Left colon (tissue), 2 donors: Measurements from ENCODE around the gene TAMALIN. TPM values are rescaled to one million over a fixed set of nuclear protein-coding genes. Genes with fewer than 3 reads are reported as not detected.

ENCODE experiments used
- ATAC-seq: fragments of 200-7000 bp; cut with Tn5 transposase; one replicate; pipeline ENCODE4 v1.9.1; 2020; ENCODE audit warnings: mild to moderate bottlenecking, moderate library complexity
- DNase-seq, 2 donors: peaks; one replicate each; pipeline ENCODE4 v3.0.0-alpha.2; 2020
- intact Hi-C, 2 donors: fragments of 100-400 bp; cut with DNase I in 1 of 2; cut with micrococcal nuclease in 1 of 2; formaldehyde crosslinking; loops; one replicate each; pipeline versions ENCODE4 v1.11.2 to v1.14.0; 2022; cut with DNase I, micrococcal nuclease
- total RNA-seq, 2 donors: library from RNA; stranded (reverse); fragmentation: NEBNext Ultra II Directional; extraction: Animal tissue kit (Norgen Biotek cat#: 25700); gene quantifications; one replicate each; pipeline ENCODE4 v1.2.1, GENCODE V29; 2021
- donor health status: DM: no; HTN: no; CAD: no.
- donor health status: DM: yes; HTN: yes; CAD: no.

The TAMALIN gene
- total RNA-seq, 2 donors from 2014 or later: 9.0 to 10.7 TPM

DNA sequence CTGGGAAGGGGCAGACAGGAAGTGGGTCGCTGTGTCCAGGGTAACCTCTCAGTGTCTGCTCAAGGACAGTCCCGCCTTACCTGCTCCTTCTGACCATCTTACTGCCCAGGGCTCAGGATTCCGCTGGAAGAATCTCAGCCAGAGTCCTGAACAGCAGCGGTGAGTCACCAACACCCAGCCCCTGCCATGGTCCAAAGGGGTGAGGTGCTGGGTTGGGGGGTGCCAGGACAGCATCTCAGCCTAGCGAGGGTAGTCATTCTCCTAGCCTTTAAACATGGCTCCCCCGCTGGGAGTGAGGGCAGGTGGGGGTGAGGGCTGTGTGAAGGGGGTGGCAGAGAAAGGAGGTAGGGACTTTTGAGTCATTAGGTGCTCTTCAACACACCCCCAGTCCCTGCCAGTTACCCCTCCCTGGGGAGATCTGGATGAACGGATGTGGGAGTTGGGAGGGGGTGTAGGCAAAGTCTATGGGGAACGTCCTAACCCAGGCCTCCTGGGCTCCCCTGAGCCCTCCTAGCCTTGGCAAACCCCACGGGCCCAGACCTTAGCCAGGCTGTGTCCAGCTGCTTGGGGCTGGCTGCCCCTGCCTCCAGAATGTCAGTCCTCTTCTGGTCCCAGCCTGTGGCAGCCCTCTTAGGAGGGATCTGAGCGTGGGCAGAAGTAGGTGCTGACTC lies 2.5 kb downstream of the TAMALIN start:
- no peak for ATAC-seq
- DNase-seq: no peak
- intact Hi-C loops: no loop called here

DNA sequence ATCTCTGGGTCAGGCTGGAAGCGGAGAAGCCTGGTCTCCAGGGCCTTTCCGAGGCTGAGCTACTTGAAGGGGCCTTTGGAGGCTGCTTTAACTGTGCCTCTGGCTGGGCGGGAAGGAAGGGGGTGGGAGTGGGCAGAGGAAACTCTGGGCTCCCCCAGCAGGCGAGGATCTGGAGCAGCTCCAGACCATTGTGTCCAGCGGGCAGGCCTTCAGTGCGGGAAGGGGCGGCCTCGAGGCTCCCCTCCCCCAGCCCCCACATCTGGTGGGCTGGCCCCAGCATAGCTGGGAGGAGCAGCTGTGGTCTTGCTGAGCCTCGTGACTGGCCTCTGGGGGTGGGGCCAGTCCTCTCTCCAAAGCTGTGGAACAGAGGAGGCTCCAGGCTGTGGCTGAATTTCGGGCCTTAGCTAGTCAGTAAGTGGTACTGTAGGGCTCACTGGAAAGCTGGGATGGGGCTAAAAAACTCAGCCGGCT lies 3.4 kb downstream of the TAMALIN start:
- intact Hi-C loops: no loop called here
- DNase-seq (peak; percentile 48 to 64), ATAC-seq (no peak)

DNA sequence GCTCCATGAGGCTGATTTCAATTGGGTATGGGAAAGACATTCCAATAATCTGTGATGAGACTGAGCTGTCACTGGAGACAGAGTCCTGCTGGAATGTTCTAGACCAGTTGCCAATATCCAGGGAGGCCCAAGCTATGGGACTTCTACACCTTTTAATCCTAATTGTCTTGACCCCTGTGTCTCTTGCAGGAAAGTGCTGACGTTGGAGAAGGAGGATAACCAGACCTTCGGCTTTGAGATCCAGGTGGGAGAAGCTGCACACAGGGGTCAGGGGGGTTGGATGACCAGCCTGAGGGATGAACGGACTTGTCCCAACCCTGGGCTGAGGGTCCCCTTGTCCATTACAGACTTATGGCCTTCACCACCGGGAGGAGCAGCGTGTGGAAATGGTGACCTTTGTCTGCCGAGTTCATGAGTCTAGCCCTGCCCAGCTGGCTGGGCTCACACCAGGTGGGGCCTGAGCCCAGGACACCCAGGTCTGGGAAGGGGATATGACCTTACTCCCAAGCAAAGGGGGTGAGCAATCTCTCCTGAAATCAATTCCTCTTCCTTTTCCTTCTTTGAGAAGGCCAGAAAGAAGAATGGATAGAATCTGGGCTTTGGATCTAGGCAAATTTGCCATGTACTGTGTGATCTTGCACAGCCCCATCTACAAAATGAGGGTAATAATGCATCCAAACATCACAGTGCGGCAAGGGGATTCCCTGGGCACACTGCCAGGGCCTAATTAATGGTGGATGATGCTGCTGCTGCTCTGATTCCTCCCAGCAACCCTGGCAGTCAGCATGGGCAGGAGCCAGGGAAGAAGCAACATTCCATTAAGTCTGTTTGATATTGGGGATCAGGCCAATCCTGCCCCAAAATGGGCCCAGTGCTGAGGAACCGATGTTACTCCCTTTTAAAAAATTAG lies 4.2 kb downstream of the TAMALIN start:
- ATAC-seq (no peak), DNase-seq (no peak)
- intact Hi-C loops: no loop called here

DNA sequence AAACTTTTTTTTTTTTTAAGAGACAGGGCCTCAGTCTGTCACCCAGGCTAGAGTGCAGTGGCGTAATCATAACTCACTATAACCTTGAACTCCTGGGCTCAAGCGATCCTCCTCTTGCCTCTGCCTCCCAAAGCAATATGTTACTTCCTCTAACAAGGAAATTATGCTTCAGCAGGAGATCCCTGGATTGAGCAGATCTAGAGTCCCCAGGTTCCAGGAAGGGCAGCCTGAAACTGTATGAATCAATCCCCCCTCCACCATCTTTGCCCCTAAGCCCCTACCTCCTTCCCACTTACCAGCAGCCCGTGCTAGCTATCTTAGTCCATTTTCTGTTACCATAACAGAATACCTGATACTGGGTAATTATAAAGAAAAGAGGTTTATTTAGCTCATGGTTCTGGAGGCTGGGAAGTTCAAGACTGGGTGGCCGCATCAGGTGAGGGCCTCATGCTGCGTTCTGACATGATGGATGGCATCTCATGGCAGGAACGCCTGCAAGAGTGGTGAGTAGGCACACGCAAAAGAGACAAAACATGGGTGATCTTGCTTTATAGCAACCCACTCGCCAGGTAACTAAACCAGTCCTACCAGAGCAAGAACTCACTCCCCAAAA lies 5.0 kb downstream of the TAMALIN start:
- DNase-seq (no peak), ATAC-seq (no peak)
- intact Hi-C loops: no loop called here

DNA sequence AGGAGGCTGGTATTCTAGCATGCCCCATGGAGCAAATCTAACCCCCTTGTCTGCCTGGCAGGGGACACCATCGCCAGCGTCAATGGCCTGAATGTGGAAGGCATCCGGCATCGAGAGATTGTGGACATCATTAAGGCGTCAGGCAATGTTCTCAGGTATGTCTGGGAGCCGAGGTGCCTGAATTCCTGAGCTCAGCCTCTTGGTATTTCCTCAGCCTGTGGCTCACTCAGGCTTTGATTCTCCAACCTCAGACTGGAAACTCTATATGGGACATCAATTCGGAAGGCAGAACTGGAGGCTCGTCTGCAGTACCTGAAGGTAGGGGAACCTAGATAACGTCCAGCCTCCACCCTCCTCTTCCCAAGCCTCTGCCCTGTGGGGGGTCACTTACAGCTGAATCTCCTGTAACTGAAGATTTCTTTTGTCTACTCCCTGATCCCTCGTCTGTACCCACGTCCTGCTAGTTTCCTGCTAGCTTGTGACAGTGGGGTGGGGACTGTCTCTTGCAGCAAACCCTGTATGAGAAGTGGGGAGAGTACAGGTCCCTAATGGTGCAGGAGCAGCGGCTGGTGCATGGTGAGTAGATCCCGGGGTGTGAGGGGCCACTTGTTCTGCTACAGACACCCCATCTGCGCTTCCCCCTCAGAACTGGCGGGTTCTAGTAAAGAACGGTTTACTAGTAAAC lies 7.0 kb downstream of the TAMALIN start:
- DNase-seq: no peak
- intact Hi-C loops: no loop called here
- ATAC-seq: no peak

DNA sequence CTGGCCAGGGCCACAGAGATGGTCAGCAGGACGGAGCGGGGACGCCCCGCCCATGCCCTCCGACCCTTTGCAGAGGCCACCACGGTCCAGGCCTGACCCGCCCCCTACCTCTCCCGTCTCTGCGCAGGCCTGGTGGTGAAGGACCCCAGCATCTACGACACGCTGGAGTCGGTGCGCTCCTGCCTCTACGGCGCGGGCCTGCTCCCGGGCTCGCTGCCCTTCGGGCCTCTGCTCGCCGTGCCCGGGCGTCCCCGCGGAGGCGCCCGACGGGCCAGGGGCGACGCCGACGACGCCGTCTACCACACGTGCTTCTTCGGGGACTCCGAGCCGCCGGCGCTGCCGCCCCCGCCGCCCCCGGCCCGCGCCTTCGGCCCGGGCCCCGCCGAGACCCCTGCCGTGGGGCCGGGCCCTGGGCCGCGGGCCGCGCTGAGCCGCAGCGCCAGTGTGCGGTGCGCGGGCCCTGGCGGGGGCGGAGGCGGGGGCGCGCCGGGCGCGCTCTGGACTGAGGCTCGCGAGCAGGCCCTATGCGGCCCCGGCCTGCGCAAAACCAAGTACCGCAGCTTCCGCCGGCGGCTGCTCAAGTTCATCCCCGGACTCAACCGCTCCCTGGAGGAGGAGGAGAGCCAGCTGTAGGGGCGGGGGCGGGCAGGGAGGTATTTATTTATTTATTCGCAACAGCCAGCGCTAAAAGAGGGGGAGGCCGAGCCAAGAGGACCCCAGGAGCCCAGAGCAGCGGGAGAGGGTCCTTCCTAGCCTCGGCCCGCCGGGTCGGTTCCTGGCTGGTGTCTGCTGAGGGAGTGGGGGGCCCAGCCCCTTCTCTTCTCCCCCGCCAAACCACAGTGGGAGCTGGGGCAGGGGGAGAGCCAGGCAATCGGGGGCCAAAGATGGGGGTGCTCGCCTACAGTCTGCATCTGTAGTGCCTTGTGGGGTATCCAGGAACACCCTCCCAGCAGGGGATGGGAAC lies 8.1 kb downstream of the TAMALIN start:
- DNase-seq: no peak

DNA sequence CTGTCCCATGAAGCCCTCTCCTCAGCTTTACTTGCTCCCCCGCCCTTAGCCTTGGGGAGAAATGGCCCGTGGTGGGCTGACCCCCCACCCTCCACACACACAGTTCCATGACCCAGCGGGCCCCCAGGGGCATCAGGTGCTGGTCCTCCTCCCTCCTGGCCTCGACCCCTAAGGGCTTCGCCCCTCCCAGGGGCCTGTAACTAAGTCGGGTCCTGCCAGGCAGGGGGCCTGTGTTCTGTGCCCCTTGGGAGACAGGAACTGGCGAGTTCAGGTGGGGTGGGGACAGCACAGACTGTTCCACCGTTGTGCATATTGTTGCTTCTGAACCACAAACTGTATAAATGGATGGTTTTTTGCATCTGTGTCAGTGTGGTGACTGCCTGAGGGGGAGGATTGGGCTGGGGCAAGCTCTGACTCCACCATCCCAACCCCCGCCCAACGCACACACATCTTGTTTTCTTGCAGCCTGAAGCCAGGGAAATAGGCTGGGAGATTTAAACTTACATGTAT lies 8.8 kb downstream of the TAMALIN start:
- intact Hi-C loops: no loop called here
- ATAC-seq (no peak), DNase-seq (no peak)

More for the DNA sequence above, 8.1 kb downstream of the TAMALIN start:
- peak; percentile 44 for ATAC-seq
- intact Hi-C loops: no loop called here

DNA sequence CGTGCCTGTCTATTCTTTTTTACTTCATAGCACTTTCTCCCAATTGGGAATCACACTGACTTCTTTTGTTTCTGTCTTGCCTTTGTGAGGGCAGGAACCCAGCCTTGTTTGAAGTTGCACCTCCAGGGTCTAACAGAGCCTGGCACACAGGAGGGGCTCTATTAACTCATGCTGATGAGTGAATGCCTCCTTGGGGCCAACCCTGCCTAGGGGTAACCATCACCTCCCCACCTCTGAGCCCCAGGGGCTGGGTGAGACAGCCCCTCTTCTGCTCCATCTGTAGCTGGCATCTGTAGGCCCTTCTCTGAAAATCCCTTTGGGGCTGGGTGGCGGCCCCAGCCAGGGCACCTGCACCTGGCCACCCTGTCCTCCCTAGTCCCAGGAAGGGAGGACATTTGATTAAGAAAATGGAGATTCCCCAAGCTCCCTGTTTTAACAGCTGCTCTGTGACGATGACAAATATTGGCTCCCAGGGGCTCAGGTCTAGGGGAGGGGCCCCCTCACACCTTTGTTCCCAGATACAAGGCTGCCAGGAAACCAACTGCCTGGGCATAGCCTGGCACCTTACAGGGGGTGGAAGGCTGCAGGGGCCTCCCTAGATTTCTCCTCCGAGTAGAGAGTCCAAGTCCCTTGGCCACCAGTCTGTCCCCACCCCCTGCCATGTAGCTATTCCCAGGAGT lies 11.8 kb downstream of the TAMALIN start:
- ATAC-seq (no peak), DNase-seq (no peak)
- intact Hi-C loops: no loop called here

DNA sequence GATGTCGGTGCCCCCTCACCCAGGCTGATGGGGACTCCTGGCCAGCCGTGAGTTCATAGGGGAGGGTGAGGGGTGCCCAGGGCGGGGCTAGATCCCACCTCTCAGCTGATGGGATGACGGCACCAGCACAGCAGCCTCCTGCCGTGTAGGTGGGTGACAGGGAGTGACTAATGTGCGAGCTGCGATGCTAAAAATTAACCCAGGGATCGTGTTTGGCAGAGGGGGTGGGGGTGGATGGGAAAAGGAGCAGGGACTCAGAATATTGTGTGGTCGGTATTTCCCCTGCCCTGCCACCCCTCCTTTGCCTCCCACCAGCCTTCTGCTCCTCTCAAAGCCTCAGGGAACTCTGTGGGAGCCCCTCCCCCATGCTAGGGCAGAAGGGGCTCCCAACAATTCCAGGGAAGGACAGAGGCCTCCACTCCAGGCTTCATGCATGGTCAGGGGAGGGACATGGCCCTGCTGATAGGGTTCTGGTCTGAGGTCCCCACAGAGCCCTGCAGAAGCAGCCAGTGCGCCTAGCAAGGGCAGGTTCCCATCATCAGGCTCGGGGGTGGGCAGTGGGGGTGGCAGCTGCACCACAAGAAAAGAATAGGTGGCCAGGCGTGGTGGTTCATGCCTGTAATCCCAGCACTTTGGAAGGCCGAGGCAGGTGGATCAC lies 12.5 kb downstream of the TAMALIN start:
- DNase-seq (no peak), ATAC-seq (no peak)
- intact Hi-C loops: no loop called here

DNA sequence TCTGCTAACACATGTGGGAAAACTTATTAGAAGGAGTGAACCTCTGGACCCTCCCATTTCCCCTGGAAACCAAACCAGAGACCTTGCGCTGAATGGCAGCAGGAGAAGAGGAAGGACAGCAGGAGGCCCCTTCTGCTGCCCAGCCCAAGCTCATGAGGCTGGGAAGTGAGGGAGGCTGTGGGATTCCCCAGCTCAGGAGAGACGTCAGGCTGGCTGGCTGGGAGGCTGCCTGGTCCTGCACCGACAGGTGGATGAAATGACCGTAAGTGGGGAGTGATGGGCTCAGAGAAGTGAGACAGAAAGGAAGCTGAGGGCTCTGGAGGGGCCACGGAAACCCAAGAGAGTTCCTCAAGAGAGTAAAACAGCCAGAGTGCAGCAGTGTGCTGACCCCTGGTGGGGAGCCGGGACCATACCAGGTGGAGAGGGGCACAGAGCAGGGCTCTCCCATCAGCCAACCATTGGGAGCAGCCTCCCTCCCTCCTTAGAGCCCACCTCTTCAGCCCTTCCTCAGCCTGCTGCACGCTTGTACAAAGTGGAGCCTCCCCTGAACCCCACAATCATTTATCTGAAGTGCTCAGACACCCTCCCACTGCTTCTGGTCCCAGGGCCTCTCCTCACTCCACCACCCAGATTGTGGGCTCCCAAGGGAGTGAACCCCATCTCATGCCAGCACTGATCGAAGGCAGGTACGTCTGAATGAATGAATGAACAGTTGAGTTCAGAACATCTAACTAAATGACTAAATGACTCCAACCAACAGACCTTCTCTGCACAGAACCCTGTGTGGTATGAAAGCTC lies 14.0 kb downstream of the TAMALIN start:
- ATAC-seq (no peak), DNase-seq (peak in 1 of 2 donors; percentile 59)
- intact Hi-C loops: loop anchor here (5.0 to 10.0 kb wide), 2 partner anchors 62 to 64 kb away; no protein-coding TSS in a partner anchor

DNA sequence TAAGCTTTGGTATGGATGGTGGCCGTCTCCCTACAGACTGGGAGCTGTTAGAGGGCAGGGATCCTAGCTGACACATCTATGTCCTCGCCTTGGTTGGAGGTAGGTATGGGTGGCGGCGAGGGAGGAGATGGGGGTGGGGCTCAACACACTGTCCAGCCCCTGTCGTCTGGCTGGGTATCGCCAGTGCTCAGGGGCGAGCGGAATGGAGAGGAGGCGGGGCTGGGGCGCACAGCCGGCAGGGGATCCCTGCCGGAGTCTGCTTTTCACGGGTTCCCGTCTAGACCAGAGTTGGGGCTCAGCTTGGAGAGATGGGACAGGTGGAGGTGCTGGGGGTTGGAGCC lies 16.1 kb downstream of the TAMALIN start:
- intact Hi-C loops: loop anchor here (5.0 to 10.0 kb wide), 2 partner anchors 59 to 62 kb away; no protein-coding TSS in a partner anchor
- DNase-seq (peak; percentile 56 to 63), ATAC-seq (peak; percentile 25)

DNA sequence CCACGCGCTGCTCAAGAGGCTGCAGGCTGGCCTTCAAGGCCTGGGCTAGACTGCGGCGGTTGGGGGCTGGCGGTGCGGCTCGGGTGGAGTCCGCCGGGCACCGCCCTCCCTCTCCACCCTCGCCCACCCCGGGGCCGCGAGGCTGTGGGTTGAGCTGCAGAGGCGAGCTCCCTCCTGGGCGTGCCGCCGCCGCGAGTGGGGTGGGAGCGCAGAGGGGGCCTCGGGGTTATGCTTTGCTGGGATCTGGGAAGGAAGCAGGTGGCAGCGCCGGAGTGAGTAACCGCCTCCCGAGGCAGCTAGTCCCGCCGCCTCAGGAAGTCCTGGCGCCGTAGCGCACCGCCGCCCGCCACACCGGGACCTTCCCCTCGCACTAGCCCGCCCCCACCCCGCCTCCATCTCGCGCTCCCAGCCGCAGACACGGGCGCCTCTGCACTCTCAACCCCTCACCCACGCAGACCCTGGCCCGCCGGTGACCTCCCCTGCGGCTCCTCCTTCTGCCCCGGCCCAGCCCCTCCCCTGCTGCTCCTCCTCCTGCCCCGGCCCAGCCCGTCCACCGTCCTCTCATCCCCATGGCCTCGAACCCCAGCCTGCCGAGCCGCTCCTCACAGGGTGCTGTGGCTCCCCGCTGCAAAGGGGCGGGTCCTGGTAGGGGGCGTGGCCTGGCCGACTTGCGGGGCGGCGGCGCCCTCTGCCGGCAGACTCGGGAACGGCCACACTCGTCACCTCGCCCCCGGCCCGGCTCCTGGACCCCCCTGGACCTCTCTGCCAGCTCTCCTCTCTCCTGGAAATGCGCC lies 16.6 kb downstream of the TAMALIN start:
- intact Hi-C loops: loop anchor here (5.0 to 10.0 kb wide), 2 partner anchors 59 to 61 kb away; no protein-coding TSS in a partner anchor
- ATAC-seq (peak; percentile 63), DNase-seq (peak; percentile 87 to 95)

DNA sequence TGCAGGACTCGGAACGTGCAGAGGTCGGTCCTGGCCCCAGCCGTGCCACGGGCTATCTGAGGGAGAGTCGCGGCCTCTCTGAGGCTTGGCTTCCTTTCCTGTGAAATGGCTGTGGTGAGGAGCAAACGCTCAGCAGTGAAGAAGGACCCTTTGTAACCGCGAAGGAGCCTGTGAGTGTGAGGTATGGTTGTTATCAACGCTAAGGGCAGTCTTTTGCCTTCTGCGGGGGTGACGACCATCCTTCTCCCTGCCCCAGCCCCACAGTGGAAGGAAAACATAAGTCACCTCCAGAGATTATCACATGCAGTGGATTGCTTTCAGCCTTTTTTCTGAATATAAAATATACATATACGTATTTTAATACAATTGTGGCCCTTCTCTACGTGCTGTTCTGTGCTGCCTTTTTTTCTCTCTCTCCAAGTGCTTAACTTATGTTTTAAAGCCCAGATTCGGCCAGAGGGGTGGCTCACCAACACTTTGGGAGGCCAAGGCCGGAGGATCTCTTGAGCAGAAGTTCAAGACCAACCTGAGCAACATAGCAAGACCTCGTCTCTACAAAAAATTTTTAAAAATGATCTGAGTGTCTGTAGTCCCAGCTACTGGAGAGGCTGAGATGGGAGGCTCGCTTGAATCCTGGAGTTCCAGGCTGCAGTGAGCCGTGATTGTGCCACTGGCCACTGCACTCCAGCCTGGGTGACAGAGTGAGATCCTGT lies 17.4 kb downstream of the TAMALIN start:
- intact Hi-C loops: loop anchor here (5.0 to 10.0 kb wide), 2 partner anchors 58 to 61 kb away; no protein-coding TSS in a partner anchor
- DNase-seq: no peak

DNA sequence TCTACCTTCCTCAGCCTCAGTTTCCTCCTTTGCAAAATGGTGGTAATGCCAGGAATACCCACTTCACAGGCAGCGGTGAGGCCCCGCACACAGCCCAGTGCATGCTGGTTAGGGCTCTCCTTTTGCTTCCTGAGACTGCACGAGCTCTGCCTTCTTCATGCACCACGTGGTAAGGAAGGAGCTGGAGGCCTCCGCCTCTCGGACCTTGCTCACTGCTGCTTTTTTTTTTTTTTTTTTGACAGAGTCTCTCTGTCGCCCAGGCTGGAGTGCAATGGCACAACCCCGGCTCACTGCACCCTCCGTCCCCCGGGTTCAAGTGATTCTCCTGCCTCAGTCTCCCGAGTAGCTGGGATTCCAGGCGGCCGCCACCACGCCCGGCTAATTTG lies 18.1 kb downstream of the TAMALIN start:
- ATAC-seq (peak; percentile 76), DNase-seq (peak; percentile 76 to 89)
- intact Hi-C loops: loop anchor here (5.0 to 10.0 kb wide), 2 partner anchors 57 to 60 kb away; no protein-coding TSS in a partner anchor

More for the DNA sequence above, 17.4 kb downstream of the TAMALIN start:
- ATAC-seq: peak; percentile 8
